Mammary epithelial cell (primary cell): ENCODE results near the gene GRID2.

Experiments
- EZH2 ChIP-seq: IDR thresholded peaks from 2 replicates; pipeline ENCODE4 v1.6.1; 2012; ENCODE audit warnings: low read length, inconsistent platforms, borderline replicate concordance
- TF ChIP-seq, protein P1 (sequence below), 2 donors: IDR thresholded peaks in 1 of 2; conservative IDR thresholded peaks in 1 of 2; 2 replicates each; pipeline ENCODE4 v1.5.1; 2011 to 2012; ENCODE audit warnings: inconsistent platforms in 2 of 2, low read length in 2 of 2, mild to moderate bottlenecking in 2 of 2, control low read depth in 1 of 2, low read depth in 1 of 2; ENCODE audit not compliant: insufficient read depth in 1 of 2; ENCODE audit errors: extremely low read depth in 1 of 2

DNA sequence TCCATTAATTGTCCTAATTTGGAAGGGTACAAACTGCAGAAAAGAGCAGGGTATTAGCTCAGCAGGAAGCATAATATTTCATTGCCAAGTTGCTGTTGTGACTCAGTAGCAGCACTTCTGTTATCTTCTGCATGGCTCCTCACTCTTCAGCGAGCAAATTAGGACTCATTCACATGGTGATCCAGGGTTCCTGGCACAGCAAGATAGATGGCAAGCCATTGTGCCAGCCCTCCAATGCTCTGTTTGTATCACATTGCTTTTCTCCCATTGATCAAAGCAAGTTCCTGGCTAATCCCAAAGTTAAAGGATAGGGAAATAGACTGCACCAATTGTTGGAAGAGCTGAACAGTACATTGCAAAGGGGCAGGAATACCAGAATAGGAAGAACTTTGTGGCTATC, 1142.3 kb downstream of the GRID2 start:
- no peak for TF ChIP-seq EZH2
- TF ChIP-seq, protein P1, sequence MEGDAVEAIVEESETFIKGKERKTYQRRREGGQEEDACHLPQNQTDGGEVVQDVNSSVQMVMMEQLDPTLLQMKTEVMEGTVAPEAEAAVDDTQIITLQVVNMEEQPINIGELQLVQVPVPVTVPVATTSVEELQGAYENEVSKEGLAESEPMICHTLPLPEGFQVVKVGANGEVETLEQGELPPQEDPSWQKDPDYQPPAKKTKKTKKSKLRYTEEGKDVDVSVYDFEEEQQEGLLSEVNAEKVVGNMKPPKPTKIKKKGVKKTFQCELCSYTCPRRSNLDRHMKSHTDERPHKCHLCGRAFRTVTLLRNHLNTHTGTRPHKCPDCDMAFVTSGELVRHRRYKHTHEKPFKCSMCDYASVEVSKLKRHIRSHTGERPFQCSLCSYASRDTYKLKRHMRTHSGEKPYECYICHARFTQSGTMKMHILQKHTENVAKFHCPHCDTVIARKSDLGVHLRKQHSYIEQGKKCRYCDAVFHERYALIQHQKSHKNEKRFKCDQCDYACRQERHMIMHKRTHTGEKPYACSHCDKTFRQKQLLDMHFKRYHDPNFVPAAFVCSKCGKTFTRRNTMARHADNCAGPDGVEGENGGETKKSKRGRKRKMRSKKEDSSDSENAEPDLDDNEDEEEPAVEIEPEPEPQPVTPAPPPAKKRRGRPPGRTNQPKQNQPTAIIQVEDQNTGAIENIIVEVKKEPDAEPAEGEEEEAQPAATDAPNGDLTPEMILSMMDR (conservative IDR thresholded peaks at IDR 0.05 in 1 of 2, IDR thresholded peaks at IDR 0.05 in 1 of 2; ENCODE audit: extremely low read depth in 1 of 2, insufficient read depth in 1 of 2, low read depth in 1 of 2, low read length in 2 of 2): no peak
